ENCODE data around the gene CSF3R. TPM values are rescaled to one million over a fixed set of nuclear protein-coding genes. Genes with fewer than 3 reads are reported as not detected.

CSF3R gene
- polyA plus RNA-seq, 2 donors: 1.00 to 1.9 TPM

DNA sequence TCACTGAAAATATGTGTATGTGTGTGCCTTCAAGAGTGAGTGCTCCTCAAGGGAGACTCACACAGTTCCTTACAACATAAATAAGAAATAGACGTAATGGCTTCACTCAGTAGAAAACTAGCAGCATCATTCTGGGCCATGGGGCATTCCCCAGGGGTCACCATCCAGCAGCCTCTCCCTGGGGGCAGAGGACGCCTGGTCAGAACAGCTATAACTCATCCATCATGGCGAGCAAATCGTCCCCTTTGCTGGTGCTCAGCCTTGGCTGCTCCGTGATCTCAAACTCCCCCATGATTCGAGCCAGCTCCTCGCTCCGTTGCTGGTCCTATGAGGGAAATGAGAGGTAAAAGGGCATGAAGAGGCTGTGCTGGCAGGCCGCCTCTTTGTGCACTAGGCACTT, 64.8 kb downstream of the CSF3R start:
- no peaks in the 10 kb centered on the region for H3K9me3 ChIP-seq (ENCODE audit: control insufficient read depth in 2 of 2, insufficient read depth in 1 of 2, low read depth in 1 of 2, low read length in 1 of 2)
- WGBS, 2 donors: 88 to 91% methylated on average over 9 of the region's 9 CpGs
- H3K4me1 ChIP-seq (ENCODE audit: control insufficient read depth in 2 of 2, insufficient read depth in 2 of 2, low read length in 1 of 2): no peaks in the 10 kb centered on the region
- H3K36me3 ChIP-seq (ENCODE audit: control insufficient read depth in 2 of 2, insufficient read depth in 2 of 2, low read length in 1 of 2): no peaks in the 10 kb centered on the region
- H3K27ac ChIP-seq (ENCODE audit: low read depth in 2 of 2, low read length in 1 of 2): no peak overlapping the region
- no peak overlapping the region for H3K4me3 ChIP-seq (ENCODE audit: low read depth in 1 of 2, low read length in 2 of 2)
- no peaks in the 10 kb centered on the region for H3K27me3 ChIP-seq (ENCODE audit: control insufficient read depth in 1 of 2, insufficient read depth in 2 of 2, low read length in 2 of 2)

Other genes with a start within 250 kb of the CSF3R start
- 10 to 100 TPM in 1 of 2 donors, 1 to 10 TPM in 1; 3.9 to 15.6 TPM for gene SH3D21, start 176.5 kb downstream of the CSF3R start, polyA plus RNA-seq
- 1 to 10 TPM; 6.1 to 9.3 TPM for gene EVA1B, start 159.3 kb downstream of the CSF3R start, polyA plus RNA-seq
- 10 to 100 TPM; 33.9 to 34.5 TPM for gene STK40, start 97.0 kb downstream of the CSF3R start, polyA plus RNA-seq
- 10 to 100 TPM; 16.8 to 30.7 TPM for gene LSM10, start 85.0 kb downstream of the CSF3R start, polyA plus RNA-seq
- gene OSCP1, start 32.5 kb downstream of the CSF3R start, polyA plus RNA-seq: 1 to 10 TPM; 3.0 to 4.1 TPM
- gene MRPS15, start 18.5 kb downstream of the CSF3R start, polyA plus RNA-seq: 100 to 1,000 TPM; 106 to 143 TPM

All from esophagus (tissue), 2 donors.